Measurements from ENCODE around the gene ADGRG3. TPM values are rescaled to one million over a fixed set of nuclear protein-coding genes. Genes with fewer than 3 reads are reported as not detected.

ADGRG3 gene
- total RNA-seq, 2 experiments from 2014 or later: 0.13 TPM; not detected in 1

DNA sequence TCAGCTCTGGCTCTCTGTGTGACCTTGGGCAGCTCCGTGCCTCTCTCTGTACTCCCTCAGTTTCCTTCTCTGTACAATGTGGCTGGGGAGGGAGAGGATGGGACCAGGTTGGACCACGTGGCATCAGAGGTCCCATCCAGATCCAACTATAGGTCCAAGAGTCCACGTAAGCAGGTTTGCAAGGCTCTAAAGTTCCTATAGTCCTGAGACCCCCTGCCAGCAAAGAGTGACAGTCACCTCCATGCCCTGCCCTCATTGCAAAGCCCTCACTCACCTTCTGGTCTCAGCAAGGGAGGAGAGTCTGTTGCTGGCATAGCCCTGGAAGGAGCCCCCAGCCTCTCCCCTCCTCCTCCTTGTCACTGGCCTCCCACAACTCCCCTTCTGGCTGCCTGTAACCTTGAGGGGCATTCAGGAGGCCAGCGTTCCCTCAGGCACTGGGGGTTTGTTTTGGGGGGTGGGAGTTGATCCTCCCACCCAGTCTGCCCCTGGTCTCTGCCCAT, 20.4 kb downstream of the ADGRG3 start:
- ChIA-PET POLR2A (interaction anchor here (1.1 kb wide), 1 partner anchor 47 kb away, joined by 4 read pairs; no protein-coding TSS in a partner anchor), CTCF (interaction anchor here (2.8 kb wide), 1 partner anchor 111 kb away, joined by 11 read pairs; no protein-coding TSS in a partner anchor)
- Mint-ChIP-seq H3K36me3 (ENCODE audit: low read depth) (no peaks in the 10 kb centered on the region), H3K4me1 (ENCODE audit: low read depth) (peaks cover 46% of the 10 kb centered on the region), H3K27me3 (ENCODE audit: low read depth) (no peaks in the 10 kb centered on the region), H3K4me3 (no peak overlapping the region), H3K9me3 (ENCODE audit: insufficient read depth) (no peaks in the 10 kb centered on the region), H3K27ac (peak overlapping the region; percentile 93)
- DNase-seq (no peak), ATAC-seq (no peak)

- H3K9me3 Mint-ChIP-seq (ENCODE audit: insufficient read depth): no peaks in the 10 kb centered on the region
- peak overlapping the region; percentile 72 for H3K4me3 Mint-ChIP-seq
- H3K36me3 Mint-ChIP-seq (ENCODE audit: low read depth): no peaks in the 10 kb centered on the region
- DNase-seq (no peak), ATAC-seq (peak; percentile 10)
- CTCF ChIA-PET: interaction anchor here (1.4 to 2.8 kb wide), 4 partner anchors 13 to 112 kb away, joined by 4 to 11 read pairs (median 6); no protein-coding TSS in a partner anchor
- H3K27ac Mint-ChIP-seq: peak overlapping the region; percentile 93
- H3K4me1 Mint-ChIP-seq (ENCODE audit: low read depth): peaks cover 51% of the 10 kb centered on the region
- H3K27me3 Mint-ChIP-seq (ENCODE audit: low read depth): no peaks in the 10 kb centered on the region
- POLR2A ChIA-PET: interaction anchor here (1.1 kb wide), 1 partner anchor 46 kb away, joined by 4 read pairs; no protein-coding TSS in a partner anchor
Observed at GRCh38 chr16:57688987-57689761, 21.1 kb downstream of the ADGRG3 start.

DNA sequence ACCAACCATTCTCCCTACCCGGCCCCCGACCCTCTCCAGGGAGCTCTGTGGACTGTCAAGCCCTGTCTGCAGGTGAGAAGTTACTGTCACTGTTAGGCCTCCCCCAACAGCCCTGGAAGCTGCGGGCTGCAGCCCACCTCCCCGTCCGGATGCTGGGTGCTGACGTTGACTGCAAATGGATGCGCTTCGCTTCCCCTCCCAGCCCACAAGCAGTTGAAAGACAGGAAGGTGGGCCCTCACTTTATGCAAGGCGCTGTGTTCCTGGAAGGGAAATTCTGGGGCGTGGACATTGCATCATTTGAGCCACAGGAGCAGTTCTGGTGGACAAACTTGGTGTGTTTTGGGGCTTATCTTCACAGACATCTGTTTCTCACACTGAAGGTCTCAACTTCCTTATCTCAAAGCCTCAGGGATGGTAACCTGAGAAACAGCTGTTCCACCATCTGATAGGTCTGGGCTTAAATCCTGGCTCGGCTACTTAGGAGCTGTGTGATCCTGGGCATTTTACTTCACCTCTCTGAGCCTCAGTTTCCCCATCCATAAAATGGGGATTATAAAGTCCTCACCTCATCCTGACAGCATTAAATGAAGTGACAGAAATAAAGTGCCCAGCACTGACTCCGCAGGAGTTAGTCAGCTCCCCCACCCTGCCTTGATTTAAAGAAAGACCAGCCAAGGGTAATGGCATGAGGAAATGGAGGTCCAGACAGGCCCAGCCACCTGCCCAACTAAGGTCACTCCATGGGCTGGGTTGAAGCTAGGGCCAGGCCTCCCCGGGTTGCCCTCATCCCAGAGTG, 21.9 kb downstream of the ADGRG3 start:
- H3K4me3 Mint-ChIP-seq: peak overlapping the region; percentile 72
- DNase-seq: peak; percentile 83
- H3K27me3 Mint-ChIP-seq (ENCODE audit: low read depth): no peaks in the 10 kb centered on the region
- peak overlapping the region; percentile 93 for H3K27ac Mint-ChIP-seq
- POLR2A ChIA-PET: interaction anchor here (0.7 to 1.3 kb wide), 4 partner anchors 45 to 1262 kb away, joined by 3 to 5 read pairs (median 4); partner anchors contain the start of gene KATNB1
- CTCF ChIA-PET: interaction anchor here (0.6 to 2.8 kb wide), 7 partner anchors 11 to 113 kb away, joined by 3 to 11 read pairs (median 4); partner anchors contain the start of gene KATNB1
- peak; percentile 87 for ATAC-seq
- peaks cover 59% of the 10 kb centered on the region for H3K4me1 Mint-ChIP-seq (ENCODE audit: low read depth)
- no peaks in the 10 kb centered on the region for H3K9me3 Mint-ChIP-seq (ENCODE audit: insufficient read depth)
- no peaks in the 10 kb centered on the region for H3K36me3 Mint-ChIP-seq (ENCODE audit: low read depth)

GRCh38 chr16:57690782-57691471, 22.8 kb downstream of the ADGRG3 start:
- DNase-seq (no peak), ATAC-seq (no peak)
- H3K4me3 Mint-ChIP-seq: peak overlapping the region; percentile 72
- peaks cover 65% of the 10 kb centered on the region for H3K4me1 Mint-ChIP-seq (ENCODE audit: low read depth)
- ChIA-PET POLR2A (interaction anchor here (0.9 to 1.3 kb wide), 2 partner anchors 44 to 114 kb away, joined by 4 to 5 read pairs; partner anchors contain the start of gene KATNB1), CTCF (interaction anchor here (0.6 to 2.8 kb wide), 6 partner anchors 10 to 114 kb away, joined by 3 to 11 read pairs (median 4); partner anchors contain the start of gene KATNB1)
- peak overlapping the region; percentile 93 for H3K27ac Mint-ChIP-seq
- H3K27me3 Mint-ChIP-seq (ENCODE audit: low read depth): no peaks in the 10 kb centered on the region
- H3K9me3 Mint-ChIP-seq (ENCODE audit: insufficient read depth): no peaks in the 10 kb centered on the region
- H3K36me3 Mint-ChIP-seq (ENCODE audit: low read depth): no peaks in the 10 kb centered on the region

- Mint-ChIP-seq H3K4me1 (ENCODE audit: low read depth) (peaks cover 63% of the 10 kb centered on the region), H3K36me3 (ENCODE audit: low read depth) (no peaks in the 10 kb centered on the region), H3K4me3 (no peak overlapping the region), H3K27me3 (ENCODE audit: low read depth) (no peaks in the 10 kb centered on the region), H3K27ac (no peak overlapping the region), H3K9me3 (ENCODE audit: insufficient read depth) (no peaks in the 10 kb centered on the region)
- DNase-seq (no peak), ATAC-seq (no peak)
- ChIA-PET CTCF (no interaction called here), POLR2A (no interaction called here)
Observed at GRCh38 chr16:57692636-57693035, 24.5 kb downstream of the ADGRG3 start.

DNA sequence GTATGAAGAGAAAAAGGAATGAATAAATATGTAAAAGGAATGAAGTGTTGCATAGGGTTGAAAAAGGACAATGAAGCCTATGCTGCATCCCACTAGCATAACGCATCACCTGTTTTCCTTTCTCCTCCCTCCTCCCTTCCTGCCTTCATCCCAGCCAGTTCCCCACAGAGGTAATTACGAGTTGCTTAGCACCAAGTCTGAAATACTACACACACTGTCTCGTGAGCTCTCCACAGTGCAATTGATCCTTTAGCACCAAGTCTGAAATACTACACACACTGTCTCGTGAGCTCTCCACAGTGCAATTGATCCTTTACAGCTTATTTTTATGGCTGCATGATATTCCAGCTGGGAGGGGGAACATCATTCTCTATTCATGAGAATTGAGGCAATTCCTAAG, 25.4 kb downstream of the ADGRG3 start:
- Mint-ChIP-seq H3K9me3 (ENCODE audit: insufficient read depth) (no peaks in the 10 kb centered on the region), H3K4me3 (no peak overlapping the region), H3K27ac (no peak overlapping the region), H3K27me3 (ENCODE audit: low read depth) (no peaks in the 10 kb centered on the region), H3K4me1 (ENCODE audit: low read depth) (peaks cover 54% of the 10 kb centered on the region), H3K36me3 (ENCODE audit: low read depth) (no peaks in the 10 kb centered on the region)
- ChIA-PET POLR2A (no interaction called here), CTCF (no interaction called here)
- DNase-seq (no peak), ATAC-seq (no peak)

DNA sequence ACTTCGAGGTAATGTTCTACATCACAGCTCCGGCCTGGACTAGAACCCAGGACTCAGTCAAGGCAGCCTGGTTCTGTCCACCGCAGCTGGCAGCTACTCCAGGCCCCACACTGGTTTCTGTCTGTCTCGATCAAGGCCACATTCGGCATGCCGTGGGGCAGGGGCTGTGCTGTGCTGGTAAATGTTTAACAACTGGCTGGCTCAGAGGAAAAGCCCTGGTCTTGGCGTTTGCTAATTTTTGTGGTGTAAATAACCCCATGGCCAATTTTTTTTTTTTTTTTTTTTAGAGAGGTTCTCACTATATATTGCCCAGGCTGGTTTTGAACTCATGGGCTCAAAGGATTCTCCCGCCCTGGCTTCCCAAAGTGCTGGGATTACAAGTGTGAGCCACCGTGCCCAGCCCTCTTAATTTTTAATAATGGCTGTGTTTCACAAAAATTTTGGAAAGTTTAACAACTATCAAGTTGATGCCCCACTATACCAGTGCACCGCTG, 26.2 kb downstream of the ADGRG3 start:
- ATAC-seq (no peak), DNase-seq (no peak)
- H3K36me3 Mint-ChIP-seq (ENCODE audit: low read depth): no peaks in the 10 kb centered on the region
- H3K9me3 Mint-ChIP-seq (ENCODE audit: insufficient read depth): no peaks in the 10 kb centered on the region
- H3K4me1 Mint-ChIP-seq (ENCODE audit: low read depth): peaks cover 47% of the 10 kb centered on the region
- CTCF ChIA-PET: no interaction called here
- POLR2A ChIA-PET: no interaction called here
- H3K4me3 Mint-ChIP-seq: no peak overlapping the region
- no peak overlapping the region for H3K27ac Mint-ChIP-seq
- H3K27me3 Mint-ChIP-seq (ENCODE audit: low read depth): no peaks in the 10 kb centered on the region

DNA sequence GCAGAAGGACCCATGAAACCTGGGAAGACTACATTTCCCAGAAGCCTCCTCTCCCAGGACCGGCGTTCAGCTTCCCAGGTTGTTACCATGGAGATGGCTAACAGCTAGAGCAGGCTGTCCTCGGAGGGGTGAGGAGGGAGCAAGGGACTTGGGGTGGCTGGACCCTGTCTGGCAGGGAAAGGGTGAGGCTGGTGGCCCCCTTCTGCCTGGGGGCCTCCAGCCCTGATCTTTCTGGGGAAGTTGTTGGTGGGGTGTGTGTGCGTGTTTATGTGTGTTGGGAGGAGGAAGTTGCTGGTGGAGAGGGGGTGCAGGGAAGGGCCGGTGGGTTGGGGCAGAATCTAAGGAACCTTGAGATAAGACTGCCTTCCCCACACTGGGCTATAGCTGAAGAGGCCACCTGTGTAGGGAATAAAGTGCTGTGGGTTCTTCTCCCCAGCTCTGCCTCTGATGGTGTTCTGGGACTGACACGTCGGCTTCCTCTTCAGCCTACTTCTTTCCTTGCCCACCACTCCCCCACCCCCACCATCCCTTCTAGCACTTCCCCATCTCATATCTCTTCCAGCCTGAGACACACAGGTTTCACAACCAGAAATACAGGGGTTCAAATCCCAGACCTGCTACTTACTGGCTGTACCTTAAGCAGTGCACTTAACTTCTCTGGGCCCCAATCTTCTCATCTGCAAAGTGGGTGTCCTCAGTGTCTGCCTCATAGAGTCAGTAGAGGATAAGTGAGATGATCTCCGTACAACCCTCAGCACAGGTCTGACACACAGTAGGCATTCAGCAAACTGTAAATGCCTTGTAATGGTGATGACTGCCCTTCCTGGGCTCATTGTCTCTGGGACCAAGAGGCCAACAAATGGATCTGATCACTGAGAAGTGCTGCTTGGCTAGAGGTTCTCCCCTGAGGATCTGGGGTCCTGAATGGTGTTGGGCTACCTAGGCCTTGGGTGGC, 26.9 kb downstream of the ADGRG3 start, which contains the start of gene DRC7:
DRC7 (plus strand) TSS at position 82 of the 955 bp plus-strand sequence. CDS start 3,144 bp downstream, outside the sequence.
- H3K9me3 Mint-ChIP-seq (ENCODE audit: insufficient read depth): no peaks in the 10 kb centered on the region
- peak within 1 kb of the TSS; percentile 69 for H3K27ac Mint-ChIP-seq
- ATAC-seq: peak; percentile 52
- POLR2A ChIA-PET: no interaction called here
- peaks cover 40% of the 10 kb centered on the region for H3K4me1 Mint-ChIP-seq (ENCODE audit: low read depth)
- peak; percentile 57 for DNase-seq
- CTCF ChIA-PET: no interaction called here
- H3K4me3 Mint-ChIP-seq: peak within 1 kb of the TSS; percentile 61
- H3K36me3 Mint-ChIP-seq (ENCODE audit: low read depth): no peaks in the 10 kb centered on the region
- no peaks in the 10 kb centered on the region for H3K27me3 Mint-ChIP-seq (ENCODE audit: low read depth)

- CTCF ChIA-PET: no interaction called here
- no peak overlapping the region for H3K27ac Mint-ChIP-seq
- no peak for ATAC-seq
Observed at GRCh38 chr16:57695680-57696069, 27.6 kb downstream of the ADGRG3 start.

DNA sequence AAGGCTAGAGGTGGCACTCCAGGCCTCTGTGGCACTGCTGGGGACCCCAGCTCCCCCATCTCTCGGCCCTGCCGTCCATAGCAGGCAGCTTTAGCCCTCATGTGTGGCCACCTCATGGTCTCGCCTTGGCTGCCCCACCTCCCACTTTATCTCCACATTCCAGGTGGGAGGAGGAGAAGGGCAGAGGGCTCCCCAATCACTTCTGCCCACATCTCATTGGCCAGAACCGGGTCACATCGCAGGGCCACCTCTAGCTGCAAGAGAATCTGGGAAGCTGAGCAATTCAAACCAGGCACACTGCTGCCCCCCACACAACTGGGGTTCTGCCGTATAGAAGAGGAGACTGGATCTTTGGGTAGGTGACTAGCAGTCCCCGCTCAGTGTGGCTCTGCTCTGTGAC, 28.1 kb downstream of the ADGRG3 start:
- peaks cover 27% of the 10 kb centered on the region for H3K4me1 Mint-ChIP-seq (ENCODE audit: low read depth)
- H3K36me3 Mint-ChIP-seq (ENCODE audit: low read depth): no peaks in the 10 kb centered on the region
- H3K9me3 Mint-ChIP-seq (ENCODE audit: insufficient read depth): no peaks in the 10 kb centered on the region
- DNase-seq (no peak), ATAC-seq (no peak)
- ChIA-PET POLR2A (no interaction called here), CTCF (no interaction called here)
- H3K27me3 Mint-ChIP-seq (ENCODE audit: low read depth): no peaks in the 10 kb centered on the region
- H3K4me3 Mint-ChIP-seq: no peak overlapping the region
- H3K27ac Mint-ChIP-seq: no peak overlapping the region

More at GRCh38 chr16:57695680-57696069, 27.6 kb downstream of the ADGRG3 start:
- Mint-ChIP-seq H3K4me1 (ENCODE audit: low read depth) (peaks cover 33% of the 10 kb centered on the region), H3K9me3 (ENCODE audit: insufficient read depth) (no peaks in the 10 kb centered on the region), H3K27me3 (ENCODE audit: low read depth) (no peaks in the 10 kb centered on the region), H3K36me3 (ENCODE audit: low read depth) (no peaks in the 10 kb centered on the region), H3K4me3 (no peak overlapping the region)
- POLR2A ChIA-PET: no interaction called here
- DNase-seq: no peak
